Stimulated activated CD4-positive, alpha-beta T cell treated with anti-CD3 and anti-CD28 coated beads, Interleukin-4, amount 100 ng/mL, for 48 hours (primary cell): ENCODE results near the gene SPECC1L.

ENCODE experiments used
- DNase-seq, 2 donors: peaks; one replicate each; pipeline ENCODE4 v3.0.0-alpha.2; 2020; ENCODE audit warnings: low read depth in 2 of 2

The SPECC1L gene

DNA sequence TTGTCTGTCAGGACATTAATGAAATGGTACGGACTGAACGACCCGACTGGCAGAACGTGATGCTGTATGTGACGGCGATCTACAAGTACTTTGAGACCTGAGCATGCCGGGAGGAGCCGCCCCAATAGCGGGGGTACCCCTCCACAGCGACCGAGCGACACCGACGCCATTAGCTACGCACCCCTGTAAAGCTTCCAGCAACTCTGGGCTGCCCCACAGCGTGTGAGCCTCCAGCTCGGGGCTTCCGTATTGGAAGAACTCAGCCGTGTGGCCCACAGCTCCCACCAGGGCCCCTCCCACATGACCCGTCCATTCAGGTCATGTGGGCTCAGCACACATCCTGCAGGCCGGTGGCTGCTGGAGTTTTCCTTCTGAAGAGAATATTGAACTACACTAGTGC is 143.9 kb downstream of the SPECC1L start:
- DNase-seq = no peak

DNA sequence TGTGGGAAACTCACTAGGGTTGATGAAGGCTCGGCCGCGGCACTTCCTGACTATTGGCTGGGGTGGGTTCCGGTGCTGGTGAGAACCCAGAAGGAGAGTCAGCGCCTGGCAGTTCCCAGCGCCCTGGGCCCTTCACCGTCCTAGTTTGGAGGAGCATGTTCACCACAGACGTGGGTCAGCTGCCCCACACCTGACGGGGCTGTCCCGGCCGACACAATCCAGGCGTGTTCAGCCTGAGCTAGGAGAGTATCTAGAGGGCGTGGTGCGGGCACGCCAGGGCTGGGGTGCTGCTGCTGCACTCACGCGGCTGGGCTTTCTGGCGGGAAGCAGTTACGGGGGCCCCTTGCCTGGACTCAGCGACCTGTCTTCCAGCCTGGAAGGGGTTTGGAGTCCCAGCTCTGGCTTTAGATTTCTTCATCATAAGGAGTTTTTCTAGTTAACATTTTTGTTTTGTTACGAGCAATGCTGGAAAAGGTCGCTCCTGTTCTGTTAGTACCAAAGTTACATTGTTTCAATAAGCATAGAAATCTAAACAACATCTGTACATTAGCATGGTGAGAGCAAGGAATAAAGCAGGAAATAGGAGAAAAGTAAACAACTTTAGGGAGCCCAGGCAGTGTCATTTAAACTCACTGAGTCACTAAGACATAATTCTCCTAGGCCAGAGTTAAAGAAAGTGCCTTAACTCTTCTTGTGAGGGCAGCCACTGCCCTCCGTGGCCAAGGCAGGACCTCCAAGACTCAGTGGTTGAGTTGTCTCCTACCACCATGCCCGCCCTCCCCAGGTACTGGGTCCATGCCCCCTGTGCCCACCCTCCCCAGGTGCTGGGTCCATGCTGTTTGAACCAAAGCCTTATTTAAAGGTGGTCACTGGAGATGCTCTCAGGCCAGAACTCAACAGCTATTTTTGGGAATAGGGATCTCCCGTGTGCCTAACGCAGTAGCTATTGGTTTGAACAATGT is 144.6 kb downstream of the SPECC1L start:
- DNase-seq = no peak

DNA sequence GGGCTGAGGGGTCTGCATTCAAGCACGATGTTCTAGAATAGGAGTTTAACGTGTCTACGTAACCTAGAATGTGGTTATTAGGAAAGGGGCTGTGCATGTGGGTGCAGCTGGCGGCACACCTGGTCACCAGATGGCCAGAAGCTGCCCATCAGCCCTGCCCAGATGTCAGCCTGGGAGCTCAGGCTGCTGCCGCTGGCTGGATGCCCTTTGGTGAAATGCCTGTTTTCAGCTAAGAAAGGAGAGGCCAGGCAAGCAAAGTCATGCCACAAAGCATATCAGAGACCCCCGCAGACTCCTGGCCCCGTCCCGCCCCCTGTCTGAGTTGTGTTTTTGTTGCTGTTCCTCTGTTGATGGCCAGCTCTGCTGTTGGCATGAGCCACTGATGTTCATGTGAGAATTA is 145.5 kb downstream of the SPECC1L start:
- DNase-seq = no peak

DNA sequence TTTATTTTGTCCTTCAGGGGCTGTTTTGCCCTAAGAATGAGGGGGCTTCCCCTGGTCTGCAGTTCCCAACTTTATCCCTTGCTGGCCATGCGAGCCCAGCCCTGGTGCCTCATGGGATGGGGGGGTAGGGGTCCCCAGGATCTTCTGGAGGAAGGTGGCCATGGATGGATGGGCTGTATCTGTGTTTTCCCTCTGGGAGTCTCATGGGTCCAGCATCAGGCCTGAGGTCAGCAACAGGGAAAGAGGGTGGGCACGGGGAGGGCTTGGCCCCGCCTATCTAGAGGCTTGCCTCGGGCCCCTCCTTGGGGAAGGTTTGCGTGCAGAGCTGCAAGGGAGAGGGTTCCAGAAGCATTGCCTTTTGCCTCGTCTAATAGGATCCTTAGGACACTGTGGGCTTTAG is 146.0 kb downstream of the SPECC1L start:
- no peak for DNase-seq

DNA sequence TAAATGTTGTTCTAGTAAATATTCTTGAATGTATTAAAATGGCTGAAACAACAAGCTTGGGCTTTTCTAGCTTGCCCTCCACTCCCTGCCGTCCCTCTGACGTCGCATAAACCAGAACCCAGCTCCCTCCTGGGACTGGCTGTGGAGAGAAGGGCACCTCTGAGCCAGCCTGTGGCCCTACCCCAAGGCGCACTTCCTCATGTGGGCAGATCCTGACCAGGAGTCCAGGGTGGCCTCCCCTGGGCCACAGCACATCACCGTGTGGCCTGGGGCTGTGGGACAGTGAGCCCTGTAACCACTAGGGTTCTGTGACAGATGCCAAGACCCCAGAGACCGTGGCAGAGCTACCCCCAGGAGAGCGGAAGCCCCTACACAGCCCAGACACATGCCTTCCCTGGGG is 146.6 kb downstream of the SPECC1L start:
- DNase-seq = no peak

DNA sequence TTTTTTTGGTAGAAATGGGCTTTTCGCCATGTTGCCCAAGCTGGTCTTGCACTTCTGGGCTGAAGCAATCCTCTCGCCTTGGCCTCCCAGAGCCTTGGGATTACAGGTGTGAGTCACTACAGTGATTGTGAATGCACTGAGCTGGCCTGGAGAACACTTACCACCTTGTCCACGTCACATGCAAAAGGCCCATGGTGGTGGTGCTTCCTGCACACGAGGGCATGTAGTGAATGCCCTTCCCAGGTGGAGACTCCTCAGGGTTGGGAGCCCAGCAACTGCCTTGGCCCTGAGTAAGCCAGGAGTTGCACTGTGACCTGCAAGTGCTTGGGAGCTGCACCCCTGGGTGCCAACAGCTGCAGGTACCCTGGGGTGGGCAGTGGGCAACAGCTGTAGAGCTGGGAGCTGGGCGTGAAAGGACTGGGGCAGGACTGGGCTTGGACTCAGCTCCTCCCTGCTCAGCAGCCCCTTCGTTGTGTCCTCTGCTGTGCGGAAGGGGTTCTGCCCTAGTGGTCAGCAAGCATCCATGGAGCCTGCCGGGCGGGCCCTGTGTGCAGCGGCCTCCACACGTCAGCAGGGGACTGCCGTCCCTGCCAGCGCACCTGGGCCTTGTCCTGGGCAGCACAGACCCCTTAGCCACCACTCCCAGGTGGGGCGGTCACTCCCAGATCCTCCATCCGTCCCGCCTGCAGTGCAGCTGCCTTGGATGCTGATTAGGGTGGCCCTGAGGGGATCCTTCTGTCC is 147.4 kb downstream of the SPECC1L start:
- no peak for DNase-seq

DNA sequence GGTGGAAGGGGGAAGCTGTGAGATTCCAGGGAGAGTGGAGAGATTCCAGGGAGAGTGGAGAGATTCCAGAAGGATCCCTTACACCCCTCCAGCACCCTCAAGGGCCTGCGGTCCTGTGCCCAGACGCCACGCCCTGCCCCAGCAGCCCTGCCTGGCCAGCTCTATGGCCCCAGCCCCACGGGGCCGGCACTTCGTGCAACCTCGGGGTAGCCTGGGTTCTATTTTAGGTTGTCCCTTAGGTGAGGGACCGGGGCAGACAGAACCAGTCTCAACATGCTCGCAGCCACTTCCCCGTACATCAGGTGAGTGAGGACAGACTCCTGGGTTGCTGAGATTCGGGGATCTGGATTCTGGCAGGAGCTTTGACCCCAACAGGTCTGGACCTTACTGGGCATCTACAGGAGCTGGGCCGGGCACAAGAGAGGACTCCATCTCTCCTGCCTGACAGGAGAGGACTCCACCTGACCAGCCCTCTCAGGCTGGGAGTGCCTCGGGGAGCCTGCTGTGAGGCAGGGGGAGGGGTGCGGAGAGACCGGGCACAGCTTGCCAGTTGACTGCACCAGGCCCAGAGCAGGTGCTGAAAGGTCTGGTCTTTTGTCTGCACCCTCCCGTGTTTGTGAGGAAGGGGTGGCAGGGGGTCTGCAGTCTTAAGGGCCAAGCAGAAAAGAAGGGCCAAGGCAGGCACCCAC is 148.3 kb downstream of the SPECC1L start:
- no peak for DNase-seq

DNA sequence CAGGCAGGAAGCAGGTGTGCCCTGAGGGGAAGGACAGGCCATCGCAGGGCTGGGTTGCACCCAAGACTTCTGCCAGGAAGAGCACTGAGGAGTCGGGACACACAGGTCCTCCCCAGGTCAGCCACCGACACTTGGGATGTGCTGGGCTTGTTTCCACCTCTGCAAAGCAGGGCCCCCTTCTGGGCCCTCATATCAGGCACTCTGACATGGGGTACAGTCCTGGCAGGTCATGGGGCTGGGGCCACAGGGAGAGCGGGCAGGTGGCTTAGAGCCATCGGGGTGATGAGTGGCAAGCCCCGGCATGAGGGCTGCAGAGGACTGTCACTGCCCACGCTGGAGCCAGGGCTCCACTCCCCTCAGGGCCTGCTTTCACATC is 148.8 kb downstream of the SPECC1L start:
- no peak for DNase-seq

DNA sequence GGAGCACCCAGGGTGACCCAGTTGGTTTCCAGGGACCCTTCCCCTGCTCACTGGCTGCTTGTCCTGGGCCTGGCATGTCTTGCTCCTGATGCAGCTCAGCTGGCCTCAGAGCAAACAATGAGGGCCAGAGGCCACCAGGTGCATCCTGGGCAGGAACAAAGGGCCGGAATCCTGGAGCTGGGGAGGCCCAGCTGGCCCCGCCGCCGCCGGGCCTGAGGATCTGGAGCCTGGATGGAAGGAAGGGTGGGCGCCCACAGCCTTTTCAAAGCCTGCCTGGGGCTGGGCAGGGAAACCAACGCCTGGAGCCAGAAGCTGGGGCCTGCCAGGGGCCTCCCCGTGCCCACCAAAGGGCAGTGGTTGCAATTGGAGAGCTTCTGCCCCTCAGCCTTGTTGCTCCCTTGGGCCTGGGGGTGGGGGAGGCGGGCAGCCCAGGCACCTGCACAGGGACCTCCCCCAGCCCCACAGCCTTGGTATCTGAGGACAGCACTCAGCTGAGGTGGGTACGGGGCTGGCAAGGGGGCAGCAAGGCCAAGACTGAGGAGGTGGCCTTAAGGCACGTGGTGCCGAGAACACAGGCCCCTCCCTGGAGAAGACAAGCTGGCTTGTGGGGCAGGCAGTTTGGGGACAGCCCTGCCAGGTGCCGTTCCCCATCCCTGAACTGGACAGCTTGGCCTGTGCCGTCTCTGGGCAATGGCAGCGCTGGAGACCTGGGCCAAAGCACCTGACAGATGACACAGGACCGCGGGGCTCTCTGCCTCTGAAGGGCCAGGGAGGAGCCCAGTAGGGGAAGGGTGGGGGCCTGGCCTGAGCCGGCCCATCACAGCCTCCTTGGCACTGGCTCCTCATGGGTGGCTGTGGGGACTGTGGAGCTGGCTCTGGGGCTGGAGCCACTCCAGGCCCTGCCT is 149.7 kb downstream of the SPECC1L start:
- no peak for DNase-seq

DNA sequence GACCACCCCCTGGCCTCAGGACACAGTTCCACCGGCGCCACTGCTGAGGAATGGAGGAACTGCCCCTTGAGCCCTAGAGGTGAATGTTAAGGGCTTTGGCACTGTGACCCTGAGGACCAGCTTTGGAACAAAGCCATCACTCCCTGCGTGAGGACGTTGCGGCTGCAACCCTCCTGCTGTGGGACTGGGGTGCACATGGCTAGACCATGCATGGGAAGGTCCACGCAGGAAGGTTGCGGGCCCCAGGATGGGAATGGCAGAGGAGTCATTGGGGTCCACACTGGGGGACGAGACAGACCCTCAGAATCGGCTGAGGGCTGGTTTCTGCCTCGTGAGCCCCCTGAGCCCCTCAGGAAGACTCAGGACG is 150.3 kb downstream of the SPECC1L start:
- no peak for DNase-seq

DNA sequence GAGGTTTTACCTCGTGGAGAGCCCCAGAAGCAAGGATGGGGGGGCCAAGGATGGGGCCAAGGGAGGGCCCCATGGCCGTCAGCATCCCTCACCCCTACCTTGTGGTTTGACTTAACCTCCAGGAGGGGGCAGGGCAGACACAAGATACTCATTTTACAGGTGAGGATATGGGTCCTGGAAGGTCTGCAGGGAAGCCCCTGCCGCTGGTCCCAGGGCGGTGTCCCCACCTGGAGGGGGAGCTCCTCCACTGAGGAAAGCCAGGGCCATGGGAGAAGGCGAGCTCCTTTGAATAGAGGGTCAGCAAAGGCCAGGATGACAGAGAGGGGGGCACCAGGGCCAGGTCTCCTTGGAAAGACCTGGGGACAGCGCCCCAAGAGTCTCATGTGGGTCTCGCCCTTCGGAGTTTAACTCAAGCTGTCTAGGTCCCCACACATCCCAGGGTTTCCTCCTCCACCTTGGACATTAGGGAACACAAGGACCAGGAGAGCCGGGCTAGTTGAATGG is 150.8 kb downstream of the SPECC1L start:
- no peak for DNase-seq

DNA sequence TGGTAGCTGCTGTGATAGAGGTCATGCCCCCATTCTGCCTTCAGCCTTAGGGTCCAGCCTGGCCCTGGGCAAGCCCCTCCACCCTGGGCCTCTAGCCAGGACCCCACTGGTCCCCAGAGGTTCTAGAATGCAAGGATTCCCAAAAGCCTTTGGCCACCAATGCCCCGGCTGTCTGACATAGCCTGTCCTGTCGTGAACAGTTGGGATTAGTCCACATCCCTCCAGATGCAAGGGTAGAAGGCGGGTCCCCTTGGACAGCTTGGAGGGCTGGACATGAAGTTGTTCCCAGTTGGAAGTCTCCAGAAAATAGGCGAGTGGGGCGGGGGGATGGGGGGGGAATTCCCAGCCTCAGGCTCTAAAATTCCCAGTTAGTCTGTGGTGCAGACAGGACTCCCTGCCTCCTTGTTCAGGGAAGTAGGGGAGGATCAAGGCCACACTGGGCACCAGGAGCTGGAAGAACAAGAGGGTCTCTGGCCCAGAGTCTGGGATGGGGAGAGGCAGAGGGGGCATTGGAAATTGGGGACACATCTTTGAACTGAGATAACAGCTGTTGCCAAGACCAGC is 151.6 kb downstream of the SPECC1L start:
- DNase-seq = no peak

DNA sequence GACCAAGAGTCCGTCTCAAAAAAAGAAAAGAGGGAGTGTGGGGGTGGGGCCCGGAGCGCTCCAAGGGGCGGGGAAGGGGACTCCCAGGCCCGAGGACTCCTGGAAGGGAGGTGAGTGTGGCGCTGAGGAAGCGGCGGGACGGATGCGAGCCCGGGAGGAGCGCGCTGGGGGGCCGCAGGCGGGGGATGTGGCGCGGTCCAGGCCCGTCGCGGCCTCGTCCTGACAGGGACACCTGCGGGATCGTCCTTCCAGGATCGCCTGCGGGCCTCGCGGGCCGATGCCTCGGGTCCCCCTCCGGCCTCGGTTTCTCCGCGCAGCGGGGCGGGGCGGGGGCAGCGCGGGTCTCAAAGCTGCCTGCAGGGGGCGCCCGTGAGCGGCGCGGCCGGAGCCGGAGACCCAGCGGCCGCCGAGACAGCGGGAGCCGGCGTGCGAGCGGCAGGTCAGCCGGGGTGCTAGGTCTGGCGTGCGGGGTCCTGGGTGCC is 152.9 kb downstream of the SPECC1L start:
- peak; percentile 54 to 65 for DNase-seq

DNA sequence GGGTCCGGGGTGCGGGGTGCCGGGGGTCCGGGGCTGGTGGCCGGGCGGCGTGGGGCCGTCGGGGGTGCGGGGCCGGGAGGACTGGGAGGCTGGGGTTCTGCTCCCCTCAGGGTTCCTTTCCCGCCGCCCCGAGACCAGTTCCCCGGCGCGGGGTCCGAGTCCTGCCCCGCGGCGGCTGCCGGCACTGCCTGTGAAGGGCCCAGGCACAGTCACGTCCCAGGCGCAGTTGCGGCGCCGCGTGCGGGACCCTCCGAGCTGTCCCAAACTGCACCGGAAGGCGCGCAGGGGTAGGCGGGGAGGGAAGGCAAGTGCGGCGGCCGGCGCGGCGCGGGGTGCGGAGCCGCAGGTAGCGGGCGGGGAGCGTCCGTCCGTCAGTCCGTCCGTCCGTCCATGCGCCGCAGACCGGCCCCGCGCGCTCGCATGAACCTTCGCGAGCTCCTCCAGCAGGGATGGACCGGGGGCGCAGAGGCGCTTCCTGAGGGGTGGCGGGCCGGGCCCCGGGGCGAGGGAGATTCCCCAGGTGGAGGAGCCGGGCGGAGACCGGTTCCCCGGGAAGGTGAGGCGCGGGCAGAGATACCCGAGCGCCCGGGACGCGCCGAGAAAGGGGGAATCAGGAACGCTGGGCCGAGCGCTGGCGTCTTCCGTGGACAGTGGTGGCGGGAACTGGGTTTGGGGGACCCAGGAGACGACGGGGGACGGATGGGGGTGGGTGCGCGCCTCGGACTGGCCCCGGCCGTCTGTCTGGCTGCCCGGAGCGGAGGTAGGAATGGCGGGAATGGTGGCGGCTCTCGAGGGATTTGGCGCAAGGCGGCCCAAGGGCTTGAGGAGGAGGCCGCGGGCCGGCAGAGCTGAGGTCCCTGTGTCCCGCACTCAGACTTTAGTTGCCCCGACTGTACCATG is 153.6 kb downstream of the SPECC1L start:
- DNase-seq = peak in 1 of 2 donors; percentile 39

DNA sequence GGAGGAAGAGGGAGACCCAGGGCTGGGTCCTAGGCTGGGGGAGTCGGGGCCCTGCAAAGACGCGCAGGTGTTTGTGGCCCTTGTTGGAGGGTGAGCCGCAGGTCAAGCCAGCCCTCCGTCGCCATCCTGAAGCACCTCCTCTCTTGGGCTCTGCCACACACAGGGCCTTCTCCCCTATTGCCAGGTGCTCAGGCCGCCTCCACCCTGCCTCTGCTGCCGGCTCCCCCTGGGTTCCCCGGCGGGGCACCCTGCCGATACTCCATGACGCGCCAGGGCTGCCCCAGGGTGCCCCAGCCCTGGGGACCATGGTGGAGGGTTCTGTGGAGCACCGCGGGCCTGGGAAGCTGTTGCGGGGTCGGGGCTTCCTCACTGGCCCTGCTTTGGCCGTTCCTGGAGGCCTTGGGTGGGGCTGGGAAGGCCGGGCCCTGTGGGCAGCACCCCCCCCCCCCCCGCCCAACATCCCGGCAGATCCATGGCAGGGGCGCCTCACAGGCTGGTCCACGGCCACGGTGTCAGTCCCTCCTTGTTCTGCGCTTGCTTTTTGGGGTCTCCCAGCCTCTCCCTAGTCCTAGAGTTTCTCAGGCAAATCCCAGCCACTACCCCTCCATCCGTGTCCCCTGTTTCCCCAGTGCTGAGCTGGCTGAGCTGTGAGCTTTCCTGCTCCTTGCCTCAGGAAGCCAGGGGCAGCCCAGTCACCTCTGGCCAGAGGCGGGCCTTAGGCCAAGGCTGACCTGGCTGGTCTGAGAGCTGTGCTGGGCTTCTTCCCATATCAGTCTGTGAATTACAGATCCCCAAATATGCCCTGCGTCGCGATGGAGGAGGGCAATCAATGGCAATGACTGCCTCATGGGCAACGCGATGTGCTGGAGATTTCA is 154.5 kb downstream of the SPECC1L start:
- no peak for DNase-seq

DNA sequence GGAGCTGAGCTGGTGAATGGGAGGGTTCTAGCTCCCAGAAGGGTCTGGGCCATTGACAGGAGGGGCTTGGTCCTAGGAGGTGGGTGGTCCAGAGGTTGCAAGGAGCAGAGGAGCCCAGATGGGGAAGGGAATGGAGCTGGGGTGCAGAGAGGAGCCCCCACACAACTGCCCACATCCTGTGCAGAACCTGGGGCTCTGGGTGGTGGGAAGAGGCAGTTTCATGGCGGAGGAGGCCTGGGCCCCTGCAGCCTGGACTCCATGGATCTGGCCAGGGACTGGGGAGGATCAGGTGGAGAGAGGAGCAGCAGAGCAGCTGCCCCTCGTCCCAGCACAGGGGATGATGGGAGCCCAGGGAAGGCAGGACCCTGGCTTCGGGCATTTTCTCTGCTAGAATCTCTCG is 155.8 kb downstream of the SPECC1L start:
- DNase-seq = no peak

DNA sequence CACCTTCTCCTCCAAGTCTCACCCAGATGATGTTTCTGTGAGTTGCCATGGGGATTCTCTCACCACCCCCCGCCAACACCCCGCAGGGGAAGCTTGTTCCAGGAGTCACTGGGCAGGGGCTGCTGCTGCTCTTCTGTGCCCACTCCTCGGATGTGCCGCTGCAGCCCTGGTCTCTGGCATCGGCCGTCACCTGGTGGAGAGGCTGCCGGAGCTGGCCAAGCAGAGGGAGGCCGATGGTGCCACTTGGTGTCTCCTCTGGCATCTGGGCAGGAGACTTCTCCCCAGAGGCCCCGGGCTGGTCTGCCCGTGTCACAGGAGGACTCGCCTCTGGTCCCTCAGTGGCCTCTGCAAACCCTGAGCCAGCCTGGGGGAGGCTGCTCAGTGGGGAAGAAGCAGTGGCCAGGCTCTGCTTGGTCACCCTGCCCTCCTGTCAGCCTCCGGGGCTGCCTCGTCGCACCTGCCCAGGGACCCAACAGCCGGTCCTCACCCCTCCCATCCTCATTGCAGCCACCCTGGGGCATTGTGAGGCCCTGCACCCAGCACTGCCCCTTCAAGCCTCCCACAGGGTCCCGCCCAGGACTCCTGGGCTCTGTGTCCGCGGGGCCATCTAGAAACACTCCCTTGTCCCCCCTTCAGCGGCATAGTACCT is 156.3 kb downstream of the SPECC1L start:
- no peak for DNase-seq

DNA sequence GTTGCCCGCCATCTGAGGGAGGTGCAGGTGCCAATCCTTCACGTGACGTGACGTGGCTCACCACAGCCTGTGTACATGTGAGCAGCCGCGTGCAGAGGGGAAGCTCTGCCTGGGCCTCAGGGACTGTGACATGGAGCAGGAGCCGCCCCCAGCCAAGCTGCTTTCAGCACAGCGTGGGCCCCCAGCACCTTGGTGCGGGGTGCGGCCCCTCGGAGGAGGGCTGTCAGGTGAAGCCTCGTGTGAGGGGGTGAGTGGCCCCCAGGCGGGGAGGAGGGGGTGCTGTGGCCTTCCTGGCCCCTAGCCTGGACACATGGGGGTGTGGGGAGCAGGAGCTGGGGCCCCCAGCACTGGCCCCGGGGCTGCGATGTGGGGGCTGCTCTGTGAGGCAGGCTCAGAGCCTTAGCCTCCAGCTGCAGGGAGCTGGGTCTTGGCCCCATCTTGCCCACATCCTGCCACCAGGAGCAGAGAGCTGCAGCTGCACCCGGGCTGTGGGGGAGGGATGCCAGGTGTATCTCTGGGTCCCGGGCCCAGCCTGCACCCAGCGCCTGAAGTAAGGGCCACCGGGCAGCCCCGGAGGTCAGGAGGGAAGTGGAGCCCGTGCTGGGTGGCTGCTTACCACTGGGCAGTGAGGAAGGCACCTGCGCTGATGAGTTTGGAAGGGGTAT is 157.0 kb downstream of the SPECC1L start, which contains the start of gene ADORA2A:
Gene ADORA2A, plus strand, starts transcription at position 100 of the 665 bp plus-strand sequence. CDS start 5,806 bp downstream, outside the sequence.
- DNase-seq = peak; percentile 70 to 72
